ENCODE results near the gene CDH16. TPM values are rescaled to one million over a fixed set of nuclear protein-coding genes. Genes with fewer than 3 reads are reported as not detected.
"Not testable (repeated sequence)": the region's sequence is repeated elsewhere in the genome, so short reads cannot be mapped to it uniquely, and the experiment has no call there.

Gene CDH16, protein sequence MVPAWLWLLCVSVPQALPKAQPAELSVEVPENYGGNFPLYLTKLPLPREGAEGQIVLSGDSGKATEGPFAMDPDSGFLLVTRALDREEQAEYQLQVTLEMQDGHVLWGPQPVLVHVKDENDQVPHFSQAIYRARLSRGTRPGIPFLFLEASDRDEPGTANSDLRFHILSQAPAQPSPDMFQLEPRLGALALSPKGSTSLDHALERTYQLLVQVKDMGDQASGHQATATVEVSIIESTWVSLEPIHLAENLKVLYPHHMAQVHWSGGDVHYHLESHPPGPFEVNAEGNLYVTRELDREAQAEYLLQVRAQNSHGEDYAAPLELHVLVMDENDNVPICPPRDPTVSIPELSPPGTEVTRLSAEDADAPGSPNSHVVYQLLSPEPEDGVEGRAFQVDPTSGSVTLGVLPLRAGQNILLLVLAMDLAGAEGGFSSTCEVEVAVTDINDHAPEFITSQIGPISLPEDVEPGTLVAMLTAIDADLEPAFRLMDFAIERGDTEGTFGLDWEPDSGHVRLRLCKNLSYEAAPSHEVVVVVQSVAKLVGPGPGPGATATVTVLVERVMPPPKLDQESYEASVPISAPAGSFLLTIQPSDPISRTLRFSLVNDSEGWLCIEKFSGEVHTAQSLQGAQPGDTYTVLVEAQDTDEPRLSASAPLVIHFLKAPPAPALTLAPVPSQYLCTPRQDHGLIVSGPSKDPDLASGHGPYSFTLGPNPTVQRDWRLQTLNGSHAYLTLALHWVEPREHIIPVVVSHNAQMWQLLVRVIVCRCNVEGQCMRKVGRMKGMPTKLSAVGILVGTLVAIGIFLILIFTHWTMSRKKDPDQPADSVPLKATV
- total RNA-seq (0.04 TPM), polyA plus RNA-seq (ENCODE audit: insufficient read depth in 1 of 8, insufficient read length in 8 of 8, low replicate concordance in 1 of 8) (1 to 10 TPM in 1 of 8 donors, under 1 TPM in 5, not detected in 2; 0.08 to 1.7 (median 0.13) TPM)
- long read RNA-seq, donor 1: 0 reads
- long read RNA-seq, donor 2: 0 reads
- long read RNA-seq, donor 3: 0 reads
- long read RNA-seq, donor 4: 0 reads
- long read RNA-seq, donor 5, partial matches to known transcripts: 0 of 2 reads
- long read RNA-seq, donor 5, other reads (novel, unspliced or antisense): 0 of 2 reads
- long read RNA-seq, donor 6: 0 reads
- long read RNA-seq, donor 7: 0 reads
- long read RNA-seq, donor 8: 0 reads
- long read RNA-seq, donor 9: 0 reads
- long read RNA-seq, donor 10: 0 reads
- long read RNA-seq, donor 11: 0 reads

- DNase-seq: no peak
- no peaks in the 10 kb centered on the region for H3K9me3 ChIP-seq (replicated peaks; ENCODE audit: control insufficient read depth, low read depth, low read length)
- 59% methylated on average over 5 of the region's 7 CpGs for WGBS (ENCODE audit: insufficient coverage)
- no peak within 1 kb of the TSS for H3K4me3 ChIP-seq (ENCODE audit: low read length)
- peaks cover 7% of the 10 kb centered on the region for H3K36me3 ChIP-seq (ENCODE audit: control insufficient read depth, insufficient read depth, low read length)
- H3K27ac ChIP-seq (ENCODE audit: low read length): no peak within 1 kb of the TSS
- peaks cover 39% of the 10 kb centered on the region for H3K4me1 ChIP-seq (ENCODE audit: control insufficient read depth, insufficient read depth, low read length)
- peaks cover 48% of the 10 kb centered on the region for H3K27me3 ChIP-seq (ENCODE audit: control insufficient read depth, insufficient read depth, low read length)
These were observed at the start of gene CDH16 for GRCh38 chr16:66918803-66919568. CDH16 (minus strand) TSS chr16:66918885; CDS start chr16:66918065, 820 bp downstream.

DNA sequence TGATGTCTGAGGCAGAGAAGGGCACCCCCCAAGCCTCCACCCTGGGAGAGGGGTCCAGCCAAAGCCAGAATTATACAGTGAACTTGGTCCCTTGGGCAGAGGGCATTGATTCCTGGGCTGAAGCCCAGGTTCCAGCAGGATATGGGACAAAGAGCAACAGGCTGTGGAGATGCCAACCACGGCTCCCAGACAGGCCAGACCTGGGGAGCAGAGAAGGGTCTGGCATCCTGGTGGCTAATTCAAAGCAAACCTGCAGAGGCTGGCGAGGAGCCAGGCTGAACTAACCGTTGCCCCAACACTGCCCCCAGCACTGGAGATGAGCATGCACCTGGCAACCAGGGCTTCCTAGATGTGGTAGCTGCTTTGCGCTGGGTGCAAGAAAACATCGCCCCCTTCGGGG lies 45.4 kb upstream of the CDH16 start:
- Histone ChIP-seq H3K27me3 (ENCODE audit: control insufficient read depth, insufficient read depth, low read length) (peaks cover 12% of the 10 kb centered on the region), H3K4me3 (ENCODE audit: low read length) (no peak overlapping the region), H3K27ac (ENCODE audit: low read length) (no peak overlapping the region), H3K4me1 (ENCODE audit: control insufficient read depth, insufficient read depth, low read length) (peaks cover 7% of the 10 kb centered on the region), H3K36me3 (ENCODE audit: control insufficient read depth, insufficient read depth, low read length) (no peaks in the 10 kb centered on the region), H3K9me3 (replicated peaks; ENCODE audit: control insufficient read depth, low read depth, low read length) (no peaks in the 10 kb centered on the region)
- no peak for DNase-seq
- WGBS (ENCODE audit: insufficient coverage): 72% methylated on average over 4 of the region's 6 CpGs

GRCh38 chr16:66961914-66962313 lies 43.2 kb upstream of the CDH16 start:
- Histone ChIP-seq H3K4me1 (ENCODE audit: control insufficient read depth, insufficient read depth, low read length) (peaks cover 7% of the 10 kb centered on the region), H3K27ac (ENCODE audit: low read length) (no peak overlapping the region), H3K4me3 (ENCODE audit: low read length) (no peak overlapping the region), H3K9me3 (replicated peaks; ENCODE audit: control insufficient read depth, low read depth, low read length) (no peaks in the 10 kb centered on the region), H3K36me3 (ENCODE audit: control insufficient read depth, insufficient read depth, low read length) (no peaks in the 10 kb centered on the region), H3K27me3 (ENCODE audit: control insufficient read depth, insufficient read depth, low read length) (peaks cover 15% of the 10 kb centered on the region)
- 64% methylated on average over 4 of the region's 5 CpGs for WGBS (ENCODE audit: insufficient coverage)
- DNase-seq: no peak

GRCh38 chr16:66961065-66961744 lies 42.5 kb upstream of the CDH16 start, which contains the start of gene CES3:
CES3 (plus strand) TSS chr16:66961266; CDS start chr16:66961308, 42 bp downstream.
- Histone ChIP-seq H3K27ac (ENCODE audit: low read length) (no peak within 1 kb of the TSS), H3K9me3 (replicated peaks; ENCODE audit: control insufficient read depth, low read depth, low read length) (no peaks in the 10 kb centered on the region), H3K4me1 (ENCODE audit: control insufficient read depth, insufficient read depth, low read length) (peaks cover 7% of the 10 kb centered on the region), H3K36me3 (ENCODE audit: control insufficient read depth, insufficient read depth, low read length) (no peaks in the 10 kb centered on the region), H3K4me3 (ENCODE audit: low read length) (no peak within 1 kb of the TSS), H3K27me3 (ENCODE audit: control insufficient read depth, insufficient read depth, low read length) (peaks cover 15% of the 10 kb centered on the region)
- no peak for DNase-seq
- 44% methylated on average over 13 of the region's 16 CpGs for WGBS (ENCODE audit: insufficient coverage)

DNA sequence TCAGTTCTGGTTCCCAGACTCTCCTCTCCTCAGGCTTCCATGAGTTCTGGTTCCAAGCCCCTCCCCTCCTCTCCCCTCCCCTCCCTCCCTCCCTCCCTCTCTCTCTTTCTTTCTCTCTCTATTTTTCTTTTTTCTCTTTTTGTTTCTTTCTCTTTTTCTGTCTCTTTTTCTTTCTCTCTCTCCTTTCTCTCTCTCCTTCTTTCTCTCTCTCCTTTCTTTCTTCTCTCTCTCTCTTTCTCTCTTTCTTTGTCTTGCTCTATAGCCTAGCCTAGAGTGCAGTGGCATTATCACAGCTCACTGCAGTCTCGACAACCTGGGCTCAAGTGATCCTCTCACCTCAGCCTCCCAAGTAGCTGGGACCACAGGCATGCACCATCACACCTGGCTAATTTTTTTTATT lies 41.6 kb upstream of the CDH16 start:
- Histone ChIP-seq H3K4me3 (ENCODE audit: low read length) (no peak overlapping the region), H3K36me3 (ENCODE audit: control insufficient read depth, insufficient read depth, low read length) (no peaks in the 10 kb centered on the region), H3K27ac (ENCODE audit: low read length) (no peak overlapping the region), H3K27me3 (ENCODE audit: control insufficient read depth, insufficient read depth, low read length) (peaks cover 12% of the 10 kb centered on the region), H3K4me1 (ENCODE audit: control insufficient read depth, insufficient read depth, low read length) (peaks cover 7% of the 10 kb centered on the region), H3K9me3 (replicated peaks; ENCODE audit: control insufficient read depth, low read depth, low read length) (no peaks in the 10 kb centered on the region)
- WGBS (ENCODE audit: insufficient coverage): 88% methylated on average over 1 of the region's 1 CpG
- no peak for DNase-seq

GRCh38 chr16:66959704-66960161 lies 41.0 kb upstream of the CDH16 start:
- 40% methylated on average over 5 of the region's 5 CpGs for WGBS (ENCODE audit: insufficient coverage)
- Histone ChIP-seq H3K27ac (ENCODE audit: low read length) (no peak overlapping the region), H3K4me1 (ENCODE audit: control insufficient read depth, insufficient read depth, low read length) (peaks cover 7% of the 10 kb centered on the region), H3K4me3 (ENCODE audit: low read length) (no peak overlapping the region), H3K9me3 (replicated peaks; ENCODE audit: control insufficient read depth, low read depth, low read length) (no peaks in the 10 kb centered on the region), H3K27me3 (ENCODE audit: control insufficient read depth, insufficient read depth, low read length) (peaks cover 7% of the 10 kb centered on the region), H3K36me3 (ENCODE audit: control insufficient read depth, insufficient read depth, low read length) (no peaks in the 10 kb centered on the region)
- peak; percentile 67 for DNase-seq

GRCh38 chr16:66958857-66959703 lies 40.4 kb upstream of the CDH16 start:
- H3K4me1 ChIP-seq (ENCODE audit: control insufficient read depth, insufficient read depth, low read length): peaks cover 7% of the 10 kb centered on the region
- H3K9me3 ChIP-seq (replicated peaks; ENCODE audit: control insufficient read depth, low read depth, low read length): no peaks in the 10 kb centered on the region
- no peaks in the 10 kb centered on the region for H3K36me3 ChIP-seq (ENCODE audit: control insufficient read depth, insufficient read depth, low read length)
- 69% methylated on average over 7 of the region's 7 CpGs for WGBS (ENCODE audit: insufficient coverage)
- H3K27me3 ChIP-seq (ENCODE audit: control insufficient read depth, insufficient read depth, low read length): peaks cover 5% of the 10 kb centered on the region
- H3K27ac ChIP-seq (ENCODE audit: low read length): no peak overlapping the region
- DNase-seq: no peak
- no peak overlapping the region for H3K4me3 ChIP-seq (ENCODE audit: low read length)

DNA sequence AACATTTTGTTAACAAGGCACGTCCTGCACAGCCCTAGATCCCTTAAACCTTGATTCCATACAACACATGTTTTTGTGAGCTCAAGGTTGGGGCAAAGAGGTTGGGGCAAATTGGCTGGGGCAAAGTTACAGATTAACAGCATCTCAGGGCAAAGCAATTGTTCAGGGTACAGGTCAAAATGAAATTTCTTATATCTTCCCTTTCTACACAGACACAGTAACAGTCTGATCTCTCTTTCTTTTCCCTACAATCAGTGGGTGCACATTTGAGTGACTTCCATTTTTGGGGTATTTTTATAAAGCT lies 37.4 kb upstream of the CDH16 start:
- not testable (repeated sequence) for H3K9me3 ChIP-seq (replicated peaks; ENCODE audit: control insufficient read depth, low read depth, low read length); DNase-seq; H3K4me1 ChIP-seq (ENCODE audit: control insufficient read depth, insufficient read depth, low read length); H3K27ac ChIP-seq (ENCODE audit: low read length); H3K36me3 ChIP-seq (ENCODE audit: control insufficient read depth, insufficient read depth, low read length); H3K4me3 ChIP-seq (ENCODE audit: low read length)
- WGBS (ENCODE audit: insufficient coverage): no CpG with 5 or more reads among the region's 1 CpG
- H3K27me3 ChIP-seq (ENCODE audit: control insufficient read depth, insufficient read depth, low read length): peaks cover 20% of the 10 kb centered on the region

Data from muscle of leg (tissue), 16 donors.